ENCODE measurements around the gene AHNAK.
"Not testable (repeated sequence)": the region's sequence is repeated elsewhere in the genome, so short reads cannot be mapped to it uniquely, and the experiment has no call there.

- TF ChIP-seq EP300 (IDR thresholded peaks at IDR 0.05); POLR2A (IDR thresholded peaks at IDR 0.05; ENCODE audit: low read depth); CTCF (IDR thresholded peaks at IDR 0.05); POLR2AphosphoS5 (IDR thresholded peaks at IDR 0.05): not testable (repeated sequence)
Measured at GRCh38 chr11:62449912-62450311, 96.7 kb downstream of the AHNAK start.

Measured in esophagus muscularis mucosa (tissue), 4 donors.